K562 (cell line): ENCODE measurements around the gene LSM6. TPM values are rescaled to one million over a fixed set of nuclear protein-coding genes. Genes with fewer than 3 reads are reported as not detected.
A peak's percentile ranks its signal among the peaks of the same experiment; 100 is the strongest.

Experiments used
- CTCFL ChIP-seq: IDR thresholded peaks from 2 replicates; pipeline ENCODE4 v1.6.1; 2011; ENCODE audit warnings: borderline replicate concordance, low read depth, mild to moderate bottlenecking, moderate library complexity, low read length; ENCODE audit not compliant: insufficient read depth, poor library complexity, severe bottlenecking
- E2F3 ChIP-seq: fragments of 250-450 bp; sonication (Bioruptor Pico); IDR thresholded peaks from 2 replicates; pipeline ENCODE4 v1.4.0; 2020; ENCODE audit warnings: mild to moderate bottlenecking
- GABPB2 ChIP-seq: fragments of 250-450 bp; sonication (Bioruptor Pico); conservative IDR thresholded peaks from 2 replicates; pipeline ENCODE4 v1.5.1; 2021; ENCODE audit warnings: mild to moderate bottlenecking
- KLF16 ChIP-seq: IDR thresholded peaks from 2 replicates; pipeline ENCODE4 v1.6.1; 2016; ENCODE audit warnings: antibody characterized with exemption
- NFE2L1 ChIP-seq: fragments of 450-650 bp; IDR thresholded peaks from 2 replicates; pipeline ENCODE4 v1.6.1; 2016; ENCODE audit warnings: missing genetic modification characterization, low read depth, mild to moderate bottlenecking, missing compliant biosample characterization, moderate library complexity, borderline replicate concordance
- NR0B1 ChIP-seq: fragments of 450-650 bp; IDR thresholded peaks from one replicate; pipeline ENCODE4 v1.6.1; 2018; ENCODE audit warnings: mild to moderate bottlenecking, moderate library complexity; ENCODE audit not compliant: partially characterized antibody
- RBBP5 ChIP-seq: fragments of 200-600 bp; sonication (generic); IDR thresholded peaks from 2 replicates; pipeline ENCODE4 v1.6.1; 2012; ENCODE audit warnings: borderline replicate concordance, mild to moderate bottlenecking, low read length, control low read depth, inconsistent platforms; ENCODE audit not compliant: insufficient read depth, poor library complexity, severe bottlenecking
- ZNF764 ChIP-seq: fragments of 250-450 bp; sonication (Bioruptor Pico); IDR thresholded peaks from 2 replicates; pipeline ENCODE4 v1.4.0; 2020; ENCODE audit warnings: low read depth, mild to moderate bottlenecking, moderate library complexity
- ZNF785 ChIP-seq: fragments of 250-450 bp; sonication (Bioruptor Pico); IDR thresholded peaks from 2 replicates; pipeline ENCODE4 v1.4.0; 2020; ENCODE audit warnings: mild to moderate bottlenecking
- ZNF79 ChIP-seq: fragments of 250-450 bp; sonication (Bioruptor Pico); IDR thresholded peaks from 2 replicates; pipeline ENCODE4 v1.4.0; 2020; ENCODE audit warnings: low read depth, mild to moderate bottlenecking, moderate library complexity
- polyA plus RNA-seq, 8 experiments: library from polyadenylated mRNA; depleted of rRNA in 4 of 8; stranded (reverse) in 5 of 8; unstranded in 3 of 8; fragments of >200 nt; fragmentation: Nextera tagmentation in 2 of 8; fragmentation: Illumina TruSeq in 1 of 8; extraction: Ambion mirVana in 2 of 8; extraction: Trizol in 1 of 8; gene quantifications; 2 replicates each; pipeline versions ENCODE4 v1.2.1 to v1.2.3, GENCODE V29; 2011 to 2014; ENCODE audit warnings: inconsistent platforms in 1 of 8, missing spikeins in 1 of 8
- total RNA-seq, 7 experiments: library from RNA; depleted of rRNA in 6 of 7; stranded (reverse); fragments of >200 nt in 6 of 7; fragmentation: Illumina TruSeq in 2 of 7; extraction: Trizol in 2 of 7; gene quantifications; 2 replicates each; pipeline versions ENCODE4 v1.2.1 to v1.2.3, GENCODE V29; 2011 to 2021; ENCODE audit warnings: low replicate concordance in 1 of 7
- TF ChIP-seq, protein P1 (sequence below): fragments of 450-650 bp; IDR thresholded peaks from 2 replicates; pipeline ENCODE4 v1.6.1; 2016; ENCODE audit warnings: low read depth
- TF ChIP-seq, protein P2 (sequence below), 2 experiments: IDR thresholded peaks; 2 replicates each; pipeline ENCODE4 v1.6.1; 2011; ENCODE audit warnings: borderline replicate concordance in 1 of 2, control low read depth in 1 of 2, low read depth in 1 of 2, low read length in 1 of 2, mild to moderate bottlenecking in 1 of 2, mixed read lengths in 1 of 2, moderate library complexity in 1 of 2; ENCODE audit not compliant: insufficient read depth in 1 of 2, insufficient read length in 1 of 2, poor library complexity in 1 of 2, severe bottlenecking in 1 of 2; ENCODE audit errors: extremely low read depth in 1 of 2

Gene LSM6
- total and polyA plus RNA-seq, 9 of the 15 experiments (the other 6 are each of a cell fraction or from before 2014, with no cell fraction given) = 39.9 to 150 (median 97.4) TPM

- TF ChIP-seq ZNF785 (no peak), NR0B1 (no peak), CTCFL (no peak), GABPB2 (CRISPR knock-in tag) (no peak), ZNF79 (CRISPR knock-in tag) (no peak), RBBP5 (peak; percentile 100), ZNF764 (CRISPR knock-in tag) (no peak), E2F3 (CRISPR knock-in tag) (no peak), KLF16 (peak; percentile 71; the same call in 1 of the 2 replicates), NFE2L1 (tag) (no peak)
- TF ChIP-seq, protein P1, sequence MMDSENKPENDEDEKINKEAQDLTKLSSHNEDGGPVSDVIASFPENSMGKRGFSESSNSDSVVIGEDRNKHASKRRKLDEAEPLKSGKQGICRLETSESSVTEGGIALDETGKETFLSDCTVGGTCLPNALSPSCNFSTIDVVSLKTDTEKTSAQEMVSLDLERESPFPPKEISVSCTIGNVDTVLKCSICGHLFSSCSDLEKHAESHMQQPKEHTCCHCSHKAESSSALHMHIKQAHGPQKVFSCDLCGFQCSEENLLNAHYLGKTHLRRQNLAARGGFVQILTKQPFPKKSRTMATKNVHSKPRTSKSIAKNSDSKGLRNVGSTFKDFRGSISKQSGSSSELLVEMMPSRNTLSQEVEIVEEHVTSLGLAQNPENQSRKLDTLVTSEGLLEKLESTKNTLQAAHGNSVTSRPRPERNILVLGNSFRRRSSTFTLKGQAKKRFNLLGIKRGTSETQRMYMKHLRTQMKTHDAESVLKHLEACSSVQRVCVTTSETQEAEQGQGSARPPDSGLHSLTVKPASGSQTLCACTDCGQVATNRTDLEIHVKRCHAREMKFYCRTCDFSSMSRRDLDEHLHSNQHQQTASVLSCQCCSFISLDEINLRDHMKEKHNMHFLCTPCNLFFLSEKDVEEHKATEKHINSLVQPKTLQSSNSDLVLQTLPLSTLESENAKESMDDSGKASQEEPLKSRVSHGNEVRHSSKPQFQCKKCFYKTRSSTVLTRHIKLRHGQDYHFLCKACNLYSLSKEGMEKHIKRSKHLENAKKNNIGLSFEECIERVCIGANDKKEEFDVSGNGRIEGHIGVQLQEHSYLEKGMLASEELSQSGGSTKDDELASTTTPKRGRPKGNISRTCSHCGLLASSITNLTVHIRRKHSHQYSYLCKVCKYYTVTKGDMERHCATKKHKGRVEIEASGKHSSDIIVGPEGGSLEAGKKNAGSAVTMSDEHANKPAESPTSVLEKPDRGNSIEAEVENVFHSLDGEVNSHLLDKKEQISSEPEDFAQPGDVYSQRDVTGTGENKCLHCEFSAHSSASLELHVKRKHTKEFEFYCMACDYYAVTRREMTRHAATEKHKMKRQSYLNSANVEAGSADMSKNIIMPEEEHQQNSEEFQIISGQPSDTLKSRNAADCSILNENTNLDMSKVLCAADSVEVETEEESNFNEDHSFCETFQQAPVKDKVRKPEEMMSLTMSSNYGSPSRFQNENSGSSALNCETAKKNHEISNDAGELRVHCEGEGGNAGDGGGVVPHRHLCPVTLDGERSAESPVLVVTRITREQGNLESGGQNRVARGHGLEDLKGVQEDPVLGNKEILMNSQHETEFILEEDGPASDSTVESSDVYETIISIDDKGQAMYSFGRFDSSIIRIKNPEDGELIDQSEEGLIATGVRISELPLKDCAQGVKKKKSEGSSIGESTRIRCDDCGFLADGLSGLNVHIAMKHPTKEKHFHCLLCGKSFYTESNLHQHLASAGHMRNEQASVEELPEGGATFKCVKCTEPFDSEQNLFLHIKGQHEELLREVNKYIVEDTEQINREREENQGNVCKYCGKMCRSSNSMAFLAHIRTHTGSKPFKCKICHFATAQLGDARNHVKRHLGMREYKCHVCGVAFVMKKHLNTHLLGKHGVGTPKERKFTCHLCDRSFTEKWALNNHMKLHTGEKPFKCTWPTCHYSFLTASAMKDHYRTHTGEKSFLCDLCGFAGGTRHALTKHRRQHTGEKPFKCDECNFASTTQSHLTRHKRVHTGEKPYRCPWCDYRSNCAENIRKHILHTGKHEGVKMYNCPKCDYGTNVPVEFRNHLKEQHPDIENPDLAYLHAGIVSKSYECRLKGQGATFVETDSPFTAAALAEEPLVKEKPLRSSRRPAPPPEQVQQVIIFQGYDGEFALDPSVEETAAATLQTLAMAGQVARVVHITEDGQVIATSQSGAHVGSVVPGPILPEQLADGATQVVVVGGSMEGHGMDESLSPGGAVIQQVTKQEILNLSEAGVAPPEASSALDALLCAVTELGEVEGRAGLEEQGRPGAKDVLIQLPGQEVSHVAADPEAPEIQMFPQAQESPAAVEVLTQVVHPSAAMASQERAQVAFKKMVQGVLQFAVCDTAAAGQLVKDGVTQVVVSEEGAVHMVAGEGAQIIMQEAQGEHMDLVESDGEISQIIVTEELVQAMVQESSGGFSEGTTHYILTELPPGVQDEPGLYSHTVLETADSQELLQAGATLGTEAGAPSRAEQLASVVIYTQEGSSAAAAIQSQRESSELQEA = peak; percentile 95
- TF ChIP-seq, protein P2, sequence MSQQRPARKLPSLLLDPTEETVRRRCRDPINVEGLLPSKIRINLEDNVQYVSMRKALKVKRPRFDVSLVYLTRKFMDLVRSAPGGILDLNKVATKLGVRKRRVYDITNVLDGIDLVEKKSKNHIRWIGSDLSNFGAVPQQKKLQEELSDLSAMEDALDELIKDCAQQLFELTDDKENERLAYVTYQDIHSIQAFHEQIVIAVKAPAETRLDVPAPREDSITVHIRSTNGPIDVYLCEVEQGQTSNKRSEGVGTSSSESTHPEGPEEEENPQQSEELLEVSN (IDR thresholded peaks at IDR 0.05; ENCODE audit: borderline replicate concordance in 1 of 2, extremely low read depth in 1 of 2, insufficient read depth in 1 of 2, insufficient read length in 1 of 2, low read depth in 1 of 2, low read length in 1 of 2, poor library complexity in 1 of 2, severe bottlenecking in 1 of 2) = peak; percentile 15 to 61
Observed at GRCh38 chr4:146175541-146176453, at the start of gene LSM6 (continued).
